Cardiac muscle cell (in vitro differentiated cells and primary cell): ENCODE measurements around the gene POLQ. TPM values are rescaled to one million over a fixed set of nuclear protein-coding genes. Genes with fewer than 3 reads are reported as not detected.
A peak's percentile ranks its signal among the peaks of the same experiment; 100 is the strongest.

Source experiments
- DNase-seq, 2 donors: peaks; one replicate each; pipeline versions ENCODE4 v3.0.0 to v3.0.0-alpha.2; 2010 to 2017; ENCODE audit warnings: low read depth in 1 of 2, low spot score in 1 of 2
- H3K27ac ChIP-seq: fragments of 200-600 bp; sonication (generic); 2 replicates; pipeline ENCODE4 v1.5.1; 2016
- H3K27me3 ChIP-seq: fragments of 200-600 bp; sonication (generic); 2 replicates; pipeline ENCODE4 v1.6.0; 2016; ENCODE audit warnings: control low read depth
- H3K36me3 ChIP-seq: fragments of 200-600 bp; sonication (generic); 2 replicates; pipeline ENCODE4 v1.5.1; 2016; ENCODE audit warnings: control low read depth
- H3K4me1 ChIP-seq: fragments of 200-600 bp; sonication (generic); 2 replicates; pipeline ENCODE4 v1.8.1; 2017; ENCODE audit warnings: low read depth, mild to moderate bottlenecking, mixed run types
- H3K4me3 ChIP-seq: fragments of 200-600 bp; sonication (generic); 2 replicates; pipeline ENCODE4 v1.5.1; 2016; ENCODE audit warnings: mild to moderate bottlenecking
- H3K9me3 ChIP-seq: fragments of 200-600 bp; sonication (generic); 2 replicates; pipeline ENCODE4 v1.5.1; 2017; ENCODE audit warnings: low read depth, mild to moderate bottlenecking, control low read depth
- polyA plus RNA-seq: library from polyadenylated mRNA; unstranded; fragments of >200 nt; fragmentation: Nextera tagmentation; extraction: Ambion mirVana; gene quantifications from 2 replicates; pipeline ENCODE4 v1.2.1, GENCODE V29; 2016
- total RNA-seq: library from RNA; depleted of rRNA; stranded (reverse); fragments of >200 nt; gene quantifications from 2 replicates; pipeline ENCODE4 v1.2.3, GENCODE V29; 2016
- TF ChIP-seq, protein P1 (sequence below): IDR thresholded peaks from 2 replicates; pipeline ENCODE4 v1.5.1; 2012; ENCODE audit warnings: low read depth, mild to moderate bottlenecking, low read length

The POLQ gene
- total and polyA plus RNA-seq, 2 experiments from 2014 or later, result 2.2 to 7.1 TPM

DNA sequence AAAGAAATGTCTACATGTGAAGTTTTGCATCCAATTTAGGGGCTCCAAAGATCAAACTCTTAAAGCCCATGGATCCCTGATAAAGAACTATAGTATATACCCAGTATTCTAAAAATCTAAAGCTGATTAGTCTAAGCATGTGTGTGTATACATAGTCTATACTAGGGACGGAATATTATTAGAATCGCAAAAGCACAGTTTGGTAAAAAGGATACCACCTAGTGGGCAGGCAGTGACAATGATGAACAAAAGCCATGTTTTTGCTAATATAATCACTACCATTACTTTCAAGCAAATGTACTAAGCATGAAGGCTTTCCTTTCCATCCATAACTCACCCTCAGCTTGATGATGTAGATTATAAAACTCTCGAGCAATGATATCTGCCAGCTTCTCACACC lies 16.5 kb downstream of the POLQ start:
- Histone ChIP-seq H3K36me3 (peaks cover 3% of the 10 kb centered on the region), H3K27me3 (no peaks in the 10 kb centered on the region)

DNA sequence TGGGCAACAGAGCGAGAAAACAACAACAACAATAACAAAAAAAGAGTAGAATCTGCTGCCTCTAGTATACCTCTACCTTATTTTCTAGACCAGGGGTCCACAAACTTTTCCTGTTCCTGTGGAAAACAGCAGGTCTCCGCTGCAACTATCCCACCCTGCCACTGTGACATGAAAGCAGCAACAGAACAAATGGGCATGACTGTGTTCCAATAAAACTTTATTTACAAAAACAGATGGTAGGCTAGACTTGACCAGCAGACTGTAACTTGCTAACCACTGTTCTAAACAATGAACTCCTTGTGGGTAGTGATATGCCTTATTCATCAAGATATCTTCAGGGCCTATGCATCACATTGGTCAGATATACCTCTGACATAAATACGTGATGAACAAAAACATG lies 25.3 kb downstream of the POLQ start:
- Histone ChIP-seq H3K27ac (no peak overlapping the region), H3K9me3 (no peaks in the 10 kb centered on the region), H3K27me3 (no peaks in the 10 kb centered on the region), H3K36me3 (no peaks in the 10 kb centered on the region), H3K4me3 (no peak overlapping the region), H3K4me1 (no peaks in the 10 kb centered on the region)
- TF ChIP-seq, protein P1, sequence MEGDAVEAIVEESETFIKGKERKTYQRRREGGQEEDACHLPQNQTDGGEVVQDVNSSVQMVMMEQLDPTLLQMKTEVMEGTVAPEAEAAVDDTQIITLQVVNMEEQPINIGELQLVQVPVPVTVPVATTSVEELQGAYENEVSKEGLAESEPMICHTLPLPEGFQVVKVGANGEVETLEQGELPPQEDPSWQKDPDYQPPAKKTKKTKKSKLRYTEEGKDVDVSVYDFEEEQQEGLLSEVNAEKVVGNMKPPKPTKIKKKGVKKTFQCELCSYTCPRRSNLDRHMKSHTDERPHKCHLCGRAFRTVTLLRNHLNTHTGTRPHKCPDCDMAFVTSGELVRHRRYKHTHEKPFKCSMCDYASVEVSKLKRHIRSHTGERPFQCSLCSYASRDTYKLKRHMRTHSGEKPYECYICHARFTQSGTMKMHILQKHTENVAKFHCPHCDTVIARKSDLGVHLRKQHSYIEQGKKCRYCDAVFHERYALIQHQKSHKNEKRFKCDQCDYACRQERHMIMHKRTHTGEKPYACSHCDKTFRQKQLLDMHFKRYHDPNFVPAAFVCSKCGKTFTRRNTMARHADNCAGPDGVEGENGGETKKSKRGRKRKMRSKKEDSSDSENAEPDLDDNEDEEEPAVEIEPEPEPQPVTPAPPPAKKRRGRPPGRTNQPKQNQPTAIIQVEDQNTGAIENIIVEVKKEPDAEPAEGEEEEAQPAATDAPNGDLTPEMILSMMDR, result no peak
- DNase-seq, result no peak

More for the DNA sequence above, 16.5 kb downstream of the POLQ start:
- TF ChIP-seq, protein P1, result peak; percentile 60
- Histone ChIP-seq H3K4me1 (no peaks in the 10 kb centered on the region), H3K4me3 (no peak overlapping the region), H3K27ac (no peak overlapping the region), H3K9me3 (no peaks in the 10 kb centered on the region)
- peak in 1 of 2 donors; percentile 40 for DNase-seq

DNA sequence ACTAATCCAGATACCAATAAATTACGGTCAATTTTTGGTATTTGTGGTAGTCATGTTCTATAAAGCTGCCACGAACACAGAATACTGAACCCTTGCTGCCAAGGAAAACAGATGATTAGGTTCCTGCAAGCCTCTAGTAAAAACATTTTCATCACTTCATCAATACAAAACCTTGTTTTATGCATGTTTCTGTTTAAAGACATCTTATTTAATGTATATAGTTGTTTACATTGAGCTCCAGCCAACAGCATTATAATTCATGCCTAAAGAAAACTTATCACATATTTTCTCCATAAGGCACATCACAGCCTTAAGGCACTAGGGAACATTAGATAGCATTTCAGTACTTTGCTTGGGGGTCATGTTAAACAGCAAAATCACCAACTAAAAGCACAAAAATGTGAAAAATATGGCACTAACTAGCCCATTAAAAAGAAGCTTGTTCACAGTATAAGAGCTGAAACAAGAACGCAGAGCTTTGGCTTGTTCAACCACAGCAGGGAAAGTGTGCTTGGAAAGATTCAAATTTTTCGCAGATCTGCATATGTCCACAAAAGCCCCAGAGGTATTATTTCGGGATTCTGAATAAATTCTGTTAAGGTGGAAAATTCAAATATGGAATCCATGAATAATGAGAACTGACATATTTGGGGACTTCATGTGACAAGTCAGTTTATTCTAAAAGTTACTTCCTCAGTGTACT lies 27.7 kb downstream of the POLQ start:
- no peak for DNase-seq
- TF ChIP-seq, protein P1, result no peak
- Histone ChIP-seq H3K9me3 (no peaks in the 10 kb centered on the region), H3K4me3 (no peak overlapping the region), H3K36me3 (no peaks in the 10 kb centered on the region), H3K4me1 (no peaks in the 10 kb centered on the region), H3K27ac (no peak overlapping the region), H3K27me3 (no peaks in the 10 kb centered on the region)

DNA sequence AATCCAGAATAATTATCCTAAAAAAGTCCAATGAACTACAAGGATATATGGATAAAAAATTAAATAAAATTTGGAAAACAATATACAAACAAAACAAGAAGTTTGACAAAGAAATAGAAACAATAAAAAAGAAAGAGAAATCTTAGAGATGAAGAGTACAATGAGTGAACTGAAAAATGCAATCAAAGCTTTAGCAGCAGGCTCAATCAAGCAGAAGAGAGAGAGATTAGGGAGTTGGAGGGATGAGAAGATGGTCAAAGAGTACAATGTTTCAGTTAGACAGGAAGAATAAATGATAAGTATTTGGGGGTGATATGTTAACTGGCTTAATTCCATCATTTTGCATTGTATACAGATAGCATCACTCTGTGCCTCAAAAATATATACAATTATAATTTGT lies 29.9 kb downstream of the POLQ start:
- Histone ChIP-seq H3K27ac (no peak overlapping the region), H3K4me1 (no peaks in the 10 kb centered on the region), H3K4me3 (no peak overlapping the region), H3K27me3 (no peaks in the 10 kb centered on the region), H3K9me3 (no peaks in the 10 kb centered on the region), H3K36me3 (no peaks in the 10 kb centered on the region)
- no peak for DNase-seq
- TF ChIP-seq, protein P1, result no peak

DNA sequence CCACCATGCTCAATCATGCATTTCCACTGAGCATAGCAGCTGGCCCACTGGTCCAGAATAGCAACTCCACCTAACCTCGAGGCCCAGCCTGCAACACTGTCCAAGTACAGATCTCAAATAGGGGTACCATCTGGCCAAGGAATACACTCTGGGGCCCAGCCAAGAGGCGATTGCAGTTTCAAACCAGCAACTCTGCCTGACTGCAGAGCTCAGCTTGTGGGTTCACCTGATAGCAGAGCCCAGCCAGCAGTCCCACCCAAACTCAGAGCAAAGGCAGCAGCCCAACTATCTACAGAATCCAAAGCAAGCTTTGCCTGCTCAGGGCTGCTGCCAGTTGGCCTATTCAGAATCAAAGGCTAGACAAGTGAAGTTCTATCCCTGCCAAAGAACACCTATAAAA lies 30.5 kb downstream of the POLQ start:
- no peak for DNase-seq
- Histone ChIP-seq H3K9me3 (no peaks in the 10 kb centered on the region), H3K27me3 (no peaks in the 10 kb centered on the region), H3K4me1 (no peaks in the 10 kb centered on the region), H3K27ac (no peak overlapping the region), H3K4me3 (no peak overlapping the region), H3K36me3 (no peaks in the 10 kb centered on the region)
- TF ChIP-seq, protein P1, result no peak
